CD4-positive, alpha-beta T cell treated with Interleukin-15 for 1 hour (primary cell): ENCODE data around the gene PRSS27.
"Not testable (repeated sequence)": the region's sequence is repeated elsewhere in the genome, so short reads cannot be mapped to it uniquely, and the experiment has no call there.

ENCODE experiments used
- DNase-seq: peaks from one replicate; pipeline ENCODE4 v3.0.0-alpha.2; 2020

The PRSS27 gene

GRCh38 chr16:2692251-2692947, 27.6 kb downstream of the PRSS27 start:
- DNase-seq = no peak

- DNase-seq = no peak
These were observed 28.4 kb downstream of the PRSS27 start for GRCh38 chr16:2691491-2692248.

GRCh38 chr16:2690852-2691251, 29.2 kb downstream of the PRSS27 start:
- no peak for DNase-seq

- no peak for DNase-seq
These were observed 29.8 kb downstream of the PRSS27 start for GRCh38 chr16:2689968-2690801.

GRCh38 chr16:2689422-2689821, 30.6 kb downstream of the PRSS27 start:
- not testable (repeated sequence) for DNase-seq

GRCh38 chr16:2687531-2688308, 32.3 kb downstream of the PRSS27 start:
- no peak for DNase-seq

GRCh38 chr16:2686912-2687507, 33.0 kb downstream of the PRSS27 start:
- DNase-seq = peak; percentile 64

GRCh38 chr16:2686075-2686474, 33.9 kb downstream of the PRSS27 start:
- not testable (repeated sequence) for DNase-seq

GRCh38 chr16:2683041-2683440, 37.0 kb downstream of the PRSS27 start:
- peak; percentile 6 for DNase-seq

- DNase-seq = peak; percentile 94
These were observed 37.6 kb downstream of the PRSS27 start, which contains the start of gene KCTD5 for GRCh38 chr16:2682209-2683021. TSS of gene KCTD5 (plus strand) at chr16:2682523. CDS start at chr16:2682549, 26 bp downstream.

GRCh38 chr16:2680360-2680759, 39.7 kb downstream of the PRSS27 start:
- DNase-seq = peak; percentile 10

GRCh38 chr16:2679902-2680301, 40.1 kb downstream of the PRSS27 start:
- peak; percentile 6 for DNase-seq

- DNase-seq = peak; percentile 12
These were observed 41.6 kb downstream of the PRSS27 start for GRCh38 chr16:2678206-2678965.

- DNase-seq = not testable (repeated sequence)
These were observed 43.1 kb downstream of the PRSS27 start for GRCh38 chr16:2676937-2677336.

GRCh38 chr16:2675714-2676113, 44.3 kb downstream of the PRSS27 start:
- no peak for DNase-seq

- no peak for DNase-seq
These were observed 45.0 kb downstream of the PRSS27 start for GRCh38 chr16:2675021-2675420.

GRCh38 chr16:2673066-2673999, 46.7 kb downstream of the PRSS27 start:
- DNase-seq = peak; percentile 97

- DNase-seq = no peak
These were observed 48.3 kb downstream of the PRSS27 start for GRCh38 chr16:2671741-2672140.

GRCh38 chr16:2671193-2671592, 48.8 kb downstream of the PRSS27 start:
- not testable (repeated sequence) for DNase-seq
